GM18868 (cell line): ENCODE results near the gene FBXL14.
A peak's percentile ranks its signal among the peaks of the same experiment; 100 is the strongest.
"Not testable (repeated sequence)": the region's sequence is repeated elsewhere in the genome, so short reads cannot be mapped to it uniquely, and the experiment has no call there.

Experiments
- ATAC-seq: cut with Tn5 transposase; IDR thresholded peaks from one replicate; pipeline ENCODE4 v1.9.1; 2021; ENCODE audit warnings: mild to moderate bottlenecking, moderate library complexity; ENCODE audit not compliant: unreplicated experiment

Gene FBXL14

GRCh38 chr12:1573960-1574864 lies 20.2 kb downstream of the FBXL14 start:
- ATAC-seq = no peak

- no peak for ATAC-seq
These were observed 21.6 kb downstream of the FBXL14 start for GRCh38 chr12:1572731-1573130.

- ATAC-seq = no peak
These were observed 26.5 kb downstream of the FBXL14 start for GRCh38 chr12:1567852-1568251.

- ATAC-seq = no peak
These were observed 27.8 kb downstream of the FBXL14 start for GRCh38 chr12:1566449-1567135.

- no peak for ATAC-seq
These were observed 29.2 kb downstream of the FBXL14 start for GRCh38 chr12:1565172-1565571.

GRCh38 chr12:1564067-1564466 lies 30.3 kb downstream of the FBXL14 start:
- ATAC-seq = no peak

- no peak for ATAC-seq
These were observed 31.5 kb downstream of the FBXL14 start for GRCh38 chr12:1562813-1563407.

GRCh38 chr12:1560704-1561103 lies 33.7 kb downstream of the FBXL14 start:
- ATAC-seq = no peak

GRCh38 chr12:1559676-1560091 lies 34.7 kb downstream of the FBXL14 start:
- ATAC-seq = no peak

- ATAC-seq = not testable (repeated sequence)
These were observed 36.3 kb downstream of the FBXL14 start for GRCh38 chr12:1558108-1558507.

- ATAC-seq = peak; percentile 98
These were observed 40.1 kb downstream of the FBXL14 start for GRCh38 chr12:1553987-1554982.

- ATAC-seq = no peak
These were observed 40.8 kb downstream of the FBXL14 start for GRCh38 chr12:1553536-1553935.

- ATAC-seq = no peak
These were observed 41.4 kb downstream of the FBXL14 start for GRCh38 chr12:1552911-1553491.

GRCh38 chr12:1552171-1552570 lies 42.2 kb downstream of the FBXL14 start:
- no peak for ATAC-seq

- no peak for ATAC-seq
These were observed 42.9 kb downstream of the FBXL14 start for GRCh38 chr12:1551496-1551895.

GRCh38 chr12:1546931-1547640 lies 47.3 kb downstream of the FBXL14 start:
- ATAC-seq = no peak

GRCh38 chr12:1544996-1545700 lies 49.2 kb downstream of the FBXL14 start:
- ATAC-seq = no peak

- ATAC-seq = no peak
These were observed 51.8 kb downstream of the FBXL14 start for GRCh38 chr12:1542599-1542998.

GRCh38 chr12:1540690-1541089 lies 53.7 kb downstream of the FBXL14 start:
- ATAC-seq = no peak
